Endothelial cell of umbilical vein (primary cell): ENCODE data around the gene PUS1. TPM values are rescaled to one million over a fixed set of nuclear protein-coding genes. Genes with fewer than 3 reads are reported as not detected.

ENCODE experiments used
- BruUV-seq: library from RNA; stranded (reverse); fragments of 400-500 nt; replicated peaks from 2 replicates; lab custom pipeline; 2021; lab: Mats Ljungman, UMichigan
- CTCF ChIA-PET: fragments of 300-600, 350-600 bp; sonication (Branson Sonifier 250); formaldehyde crosslinking; loops from one replicate; lab custom pipeline; 2021; ENCODE audit warnings: antibody characterized with exemption, inconsistent platforms; lab: Charles Lee
- POLR2A ChIA-PET: fragments of 300-600, 350-600 bp; sonication (Branson Sonifier 250); formaldehyde crosslinking; loops from one replicate; lab custom pipeline; 2021; ENCODE audit warnings: antibody characterized with exemption, inconsistent platforms; lab: Charles Lee
- DNase-seq: peaks from one replicate; pipeline ENCODE4 v3.0.0-alpha.2; 2011; ENCODE audit warnings: low read depth, low spot score
- FAIRE-seq: peaks from 2 replicates; lab custom pipeline; 2011; peaks lifted over from hg19 to GRCh38; lab: Jason Lieb, UNC
- H2AFZ ChIP-seq: 2 replicates; pipeline ENCODE4 v1.6.0; 2012; ENCODE audit warnings: low read depth, low read length, control low read depth, inconsistent platforms
- H3K27ac ChIP-seq: 2 replicates; pipeline ENCODE4 v1.5.1; 2011; ENCODE audit warnings: low read depth, mild to moderate bottlenecking, control low read depth, low read length, moderate library complexity; ENCODE audit not compliant: insufficient read depth
- H3K27me3 ChIP-seq, 2 experiments: 2 replicates each; pipeline versions ENCODE4 v1.6.0 to v1.6.1; 2011; ENCODE audit warnings: low read length in 2 of 2, mixed read lengths in 1 of 2; ENCODE audit not compliant: control insufficient read depth in 2 of 2, insufficient read depth in 2 of 2
- H3K36me3 ChIP-seq, 2 experiments: 2 replicates in 1 of 2; 3 replicates in 1 of 2; pipeline ENCODE4 v1.5.1; 2011; ENCODE audit warnings: low read length in 2 of 2, mild to moderate bottlenecking in 1 of 2, moderate library complexity in 1 of 2; ENCODE audit not compliant: control insufficient read depth in 2 of 2, insufficient read depth in 2 of 2; ENCODE audit errors: extremely low read depth in 1 of 2
- H3K4me1 ChIP-seq: 3 replicates; pipeline ENCODE4 v1.5.1; 2011; ENCODE audit warnings: mild to moderate bottlenecking, low read length; ENCODE audit not compliant: control insufficient read depth, insufficient read depth; ENCODE audit errors: extremely low read depth
- H3K4me2 ChIP-seq: 2 replicates; pipeline ENCODE4 v1.6.1; 2011; ENCODE audit warnings: low read length, control low read depth, mixed read lengths; ENCODE audit not compliant: insufficient read depth
- H3K4me3 ChIP-seq, 3 experiments: fragments of 200-600 bp in 1 of 3; sonication (generic), shearing (Covaris generic) in 1 of 3; replicated peaks in 1 of 3; 2 replicates each; pipeline ENCODE4 v1.5.1; 2011 to 2016; ENCODE audit warnings: control low read depth in 3 of 3, low read length in 3 of 3, mild to moderate bottlenecking in 2 of 3, inconsistent platforms in 1 of 3, low read depth in 1 of 3, moderate library complexity in 1 of 3; ENCODE audit not compliant: insufficient read depth in 1 of 3
- H3K79me2 ChIP-seq: 2 replicates; pipeline ENCODE4 v1.6.0; 2012; ENCODE audit warnings: low read length, inconsistent platforms; ENCODE audit not compliant: control insufficient read depth, insufficient read depth
- H3K9ac ChIP-seq: replicated peaks from 2 replicates; pipeline ENCODE3; 2011; ENCODE audit warnings: low read length, control low read depth; ENCODE audit not compliant: insufficient read depth; ENCODE audit errors: extremely low read depth
- H3K9me1 ChIP-seq: replicated peaks from 3 replicates; pipeline ENCODE4 v1.6.0; 2011; ENCODE audit warnings: mild to moderate bottlenecking, low read length; ENCODE audit not compliant: control insufficient read depth, insufficient read depth; ENCODE audit errors: extremely low read depth
- H3K9me3 ChIP-seq: replicated peaks from 2 replicates; pipeline ENCODE4 v1.5.1; 2012; ENCODE audit warnings: low read length, inconsistent platforms; ENCODE audit not compliant: control insufficient read depth, insufficient read depth
- H4K20me1 ChIP-seq: replicated peaks from 2 replicates; pipeline ENCODE3; 2011; ENCODE audit warnings: mild to moderate bottlenecking, low read length; ENCODE audit not compliant: control insufficient read depth, insufficient read depth; ENCODE audit errors: extremely low read depth
- EZH2 ChIP-seq: IDR thresholded peaks from 2 replicates; pipeline ENCODE4 v1.6.1; 2012; ENCODE audit warnings: borderline replicate concordance, low read depth, mild to moderate bottlenecking, moderate library complexity, low read length, inconsistent platforms; ENCODE audit not compliant: severe bottlenecking
- GATA2 ChIP-seq: IDR thresholded peaks from 2 replicates; pipeline ENCODE4 v1.7.0; 2011; ENCODE audit warnings: low read depth, mild to moderate bottlenecking, moderate library complexity, mixed read lengths, low read length; ENCODE audit not compliant: insufficient read length, insufficient read depth
- POLR2A ChIP-seq: IDR thresholded peaks from 2 replicates; pipeline ENCODE4 v1.6.1; 2012; ENCODE audit warnings: low read depth, mild to moderate bottlenecking, control low read depth, low read length
- POLR2AphosphoS5 ChIP-seq: IDR thresholded peaks from 2 replicates; pipeline ENCODE4 v1.6.1; 2012; ENCODE audit warnings: low read depth, mild to moderate bottlenecking, control low read depth, low read length, moderate library complexity; ENCODE audit not compliant: insufficient read depth
- dilution Hi-C: fragments of 300-500 bp; cut with MboI; formaldehyde crosslinking; loops from one replicate; pipeline ENCODE4 v1.15.0; 2019; ENCODE audit warnings: low sequenced_read_pairs; ENCODE audit not compliant: extremely low pct_ligation_motif_present
- intact Hi-C: fragments of 100-400 bp; cut with micrococcal nuclease; formaldehyde crosslinking; loops from one replicate; pipeline ENCODE4 v1.10.0; 2022
- polyA plus RNA-seq, 4 experiments: library from polyadenylated mRNA; depleted of rRNA in 3 of 4; stranded (reverse) in 3 of 4; unstranded in 1 of 4; fragments of >200 nt; gene quantifications; 2 replicates each; pipeline versions ENCODE4 v1.2.1 to v1.2.3, GENCODE V29; 2011 to 2012; ENCODE audit warnings: missing spikeins in 1 of 4
- total RNA-seq: library from RNA; stranded (reverse); gene quantifications from 2 replicates; pipeline ENCODE4 v1.2.3, GENCODE V29; 2021
- TF ChIP-seq, protein P1 (sequence below), 2 donors: IDR thresholded peaks; 1 replicate in 1 of 2; 2 replicates in 1 of 2; pipeline ENCODE4 v1.5.1; 2011; ENCODE audit warnings: low read length in 2 of 2, mild to moderate bottlenecking in 2 of 2, moderate library complexity in 2 of 2, control low read depth in 1 of 2, inconsistent platforms in 1 of 2, low read depth in 1 of 2; ENCODE audit not compliant: insufficient read depth in 1 of 2; ENCODE audit errors: extremely low read depth in 1 of 2

Gene PUS1
- total and polyA plus RNA-seq, 2 donors (not counting 3 experiments of a cell fraction or from before 2014, with no cell fraction given), result 33.9 to 52.2 TPM

- Histone ChIP-seq H3K4me1 (no peaks in the 10 kb centered on the region), H4K20me1 (no peaks in the 10 kb centered on the region), H3K9me3 (no peaks in the 10 kb centered on the region), H3K27ac (no peak overlapping the region), H2AFZ (no peak overlapping the region), H3K36me3 (peaks cover 0 to 29% of the 10 kb centered on the region in 2 experiments), H3K4me3 (no peak overlapping the region), H3K4me2 (no peak overlapping the region), H3K79me2 (no peaks in the 10 kb centered on the region), H3K9ac (no peak overlapping the region), H3K27me3 (no peaks in the 10 kb centered on the region), H3K9me1 (no peaks in the 10 kb centered on the region)
- CTCF ChIA-PET, result no interaction called here
- FAIRE-seq (no peak), DNase-seq (no peak)
- BruUV-seq, result no TSS peak
- intact Hi-C loops, result no loop called here
- TF ChIP-seq, protein P1, sequence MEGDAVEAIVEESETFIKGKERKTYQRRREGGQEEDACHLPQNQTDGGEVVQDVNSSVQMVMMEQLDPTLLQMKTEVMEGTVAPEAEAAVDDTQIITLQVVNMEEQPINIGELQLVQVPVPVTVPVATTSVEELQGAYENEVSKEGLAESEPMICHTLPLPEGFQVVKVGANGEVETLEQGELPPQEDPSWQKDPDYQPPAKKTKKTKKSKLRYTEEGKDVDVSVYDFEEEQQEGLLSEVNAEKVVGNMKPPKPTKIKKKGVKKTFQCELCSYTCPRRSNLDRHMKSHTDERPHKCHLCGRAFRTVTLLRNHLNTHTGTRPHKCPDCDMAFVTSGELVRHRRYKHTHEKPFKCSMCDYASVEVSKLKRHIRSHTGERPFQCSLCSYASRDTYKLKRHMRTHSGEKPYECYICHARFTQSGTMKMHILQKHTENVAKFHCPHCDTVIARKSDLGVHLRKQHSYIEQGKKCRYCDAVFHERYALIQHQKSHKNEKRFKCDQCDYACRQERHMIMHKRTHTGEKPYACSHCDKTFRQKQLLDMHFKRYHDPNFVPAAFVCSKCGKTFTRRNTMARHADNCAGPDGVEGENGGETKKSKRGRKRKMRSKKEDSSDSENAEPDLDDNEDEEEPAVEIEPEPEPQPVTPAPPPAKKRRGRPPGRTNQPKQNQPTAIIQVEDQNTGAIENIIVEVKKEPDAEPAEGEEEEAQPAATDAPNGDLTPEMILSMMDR (IDR thresholded peaks at IDR 0.05; ENCODE audit: extremely low read depth in 1 of 2, insufficient read depth in 1 of 2, low read depth in 1 of 2, low read length in 2 of 2), result no peak
- no peak for TF ChIP-seq GATA2
- dilution Hi-C loops, result no loop called here
- POLR2A ChIA-PET, result no interaction called here
Observed at GRCh38 chr12:131943876-131944275, 14.8 kb downstream of the PUS1 start.

GRCh38 chr12:131944601-131945251 is 15.7 kb downstream of the PUS1 start:
- CTCF ChIA-PET, result interaction anchor here (0.9 to 1.0 kb wide), 2 partner anchors 8 to 93 kb away, joined by 3 read pairs; no protein-coding TSS in a partner anchor
- Histone ChIP-seq H3K4me1 (peaks cover 2% of the 10 kb centered on the region), H3K36me3 (peaks cover 0 to 24% of the 10 kb centered on the region in 2 experiments), H3K9me3 (no peaks in the 10 kb centered on the region), H3K9me1 (no peaks in the 10 kb centered on the region), H3K4me3 (no peak overlapping the region), H3K4me2 (no peak overlapping the region), H3K79me2 (no peaks in the 10 kb centered on the region), H3K27ac (no peak overlapping the region), H3K9ac (no peak overlapping the region), H2AFZ (no peak overlapping the region), H4K20me1 (no peaks in the 10 kb centered on the region), H3K27me3 (no peaks in the 10 kb centered on the region)
- intact Hi-C loops (loop anchor here (5.0 kb wide), 1 partner anchor 1072 kb away; the partner anchor contains the start of gene RAN), dilution Hi-C loops (no loop called here)
- TF ChIP-seq EZH2, result no peak
- TF ChIP-seq POLR2A, result peak; percentile 46
- TF ChIP-seq POLR2AphosphoS5, result peak; percentile 12
- FAIRE-seq (no peak), DNase-seq (no peak)
- POLR2A ChIA-PET, result interaction anchor here (0.5 kb wide), 1 partner anchor 56 kb away, joined by 3 read pairs; no protein-coding TSS in a partner anchor
- BruUV-seq, result no TSS peak
